Measurements from ENCODE around the gene GFPT2. TPM values are rescaled to one million over a fixed set of nuclear protein-coding genes. Genes with fewer than 3 reads are reported as not detected.

Gene GFPT2
- total and polyA plus RNA-seq, 2 experiments from 2014 or later: 45.2 to 75.3 TPM

- no peaks in the 10 kb centered on the region for H3K27me3 ChIP-seq (replicated peaks; ENCODE audit: insufficient read depth)
- H3K4me2 ChIP-seq (ENCODE audit: unreplicated experiment): no peak overlapping the region
- in situ Hi-C loops (cut with MboI): no loop called here
- DNase-seq: no peak
- TF ChIP-seq EZH2 (IDR thresholded peaks at IDR 0.05; ENCODE audit: insufficient read depth, poor library complexity, severe bottlenecking) (no peak), EZH2phosphoT487 (IDR thresholded peaks at IDR 0.05; ENCODE audit: insufficient read depth, low read depth) (no peak)
- H3K4me1 ChIP-seq (ENCODE audit: insufficient read depth): no peaks in the 10 kb centered on the region
- WGBS, 2 experiments (ENCODE audit: low coverage in 1 of 2, low lambda C conversion rate in 2 of 2, missing lambda C conversion rate in 2 of 2): 65 to 75% methylated on average over 7 to 8 of the region's 8 CpGs
- H4K20me1 ChIP-seq (ENCODE audit: insufficient read depth): no peaks in the 10 kb centered on the region
- H3K9me2 ChIP-seq (ENCODE audit: insufficient read depth): no peaks in the 10 kb centered on the region
- no peaks in the 10 kb centered on the region for H3K79me2 ChIP-seq (ENCODE audit: insufficient read depth)
- no peak overlapping the region for H3K27ac ChIP-seq
- no peak overlapping the region for H2AFZ ChIP-seq
- H3K36me3 ChIP-seq (ENCODE audit: low read depth): no peaks in the 10 kb centered on the region
- no peak overlapping the region for H3K4me3 ChIP-seq
- no peak overlapping the region for H3K9ac ChIP-seq
- H3F3A ChIP-seq (ENCODE audit: insufficient read depth): no peaks in the 10 kb centered on the region
- H3K9me3 ChIP-seq (ENCODE audit: low read depth): no peaks in the 10 kb centered on the region
These were observed 29.8 kb upstream of the GFPT2 start for GRCh38 chr5:180382926-180383325.

- H3K79me2 ChIP-seq (ENCODE audit: insufficient read depth): no peaks in the 10 kb centered on the region
- H3K9me2 ChIP-seq (ENCODE audit: insufficient read depth): no peaks in the 10 kb centered on the region
- no peak overlapping the region for H3K4me2 ChIP-seq (ENCODE audit: unreplicated experiment)
- DNase-seq: no peak
- H3K9ac ChIP-seq: no peak overlapping the region
- H3F3A ChIP-seq (ENCODE audit: insufficient read depth): no peaks in the 10 kb centered on the region
- no peaks in the 10 kb centered on the region for H3K4me1 ChIP-seq (ENCODE audit: insufficient read depth)
- no peak overlapping the region for H2AFZ ChIP-seq
- 63 to 72% methylated on average over 13 of the region's 13 CpGs for WGBS, 2 experiments (ENCODE audit: low coverage in 1 of 2, low lambda C conversion rate in 2 of 2, missing lambda C conversion rate in 2 of 2)
- H4K20me1 ChIP-seq (ENCODE audit: insufficient read depth): no peaks in the 10 kb centered on the region
- no peak overlapping the region for H3K4me3 ChIP-seq
- no peak overlapping the region for H3K27ac ChIP-seq
- H3K36me3 ChIP-seq (ENCODE audit: low read depth): no peaks in the 10 kb centered on the region
- in situ Hi-C loops (cut with MboI): no loop called here
- TF ChIP-seq EZH2phosphoT487 (IDR thresholded peaks at IDR 0.05; ENCODE audit: insufficient read depth, low read depth) (no peak), EZH2 (IDR thresholded peaks at IDR 0.05; ENCODE audit: insufficient read depth, poor library complexity, severe bottlenecking) (no peak)
- no peaks in the 10 kb centered on the region for H3K9me3 ChIP-seq (ENCODE audit: low read depth)
- 0 out of 2 replicates have a peak, but pooled peaks cover 6% of the 10 kb centered on the region for H3K27me3 ChIP-seq (replicated peaks; ENCODE audit: insufficient read depth)
These were observed 28.8 kb upstream of the GFPT2 start for GRCh38 chr5:180381851-180382480.

- Histone ChIP-seq H4K20me1 (ENCODE audit: insufficient read depth) (no peaks in the 10 kb centered on the region), H3K27ac (no peak overlapping the region), H3K27me3 (replicated peaks; ENCODE audit: insufficient read depth) (0 out of 2 replicates have a peak, but pooled peaks cover 7% of the 10 kb centered on the region), H2AFZ (no peak overlapping the region), H3K9me2 (ENCODE audit: insufficient read depth) (no peaks in the 10 kb centered on the region), H3K79me2 (ENCODE audit: insufficient read depth) (no peaks in the 10 kb centered on the region), H3F3A (ENCODE audit: insufficient read depth) (no peaks in the 10 kb centered on the region), H3K9ac (no peak overlapping the region), H3K9me3 (ENCODE audit: low read depth) (no peaks in the 10 kb centered on the region), H3K4me2 (ENCODE audit: unreplicated experiment) (no peak overlapping the region), H3K4me3 (no peak overlapping the region), H3K4me1 (ENCODE audit: insufficient read depth) (no peaks in the 10 kb centered on the region), H3K36me3 (ENCODE audit: low read depth) (no peaks in the 10 kb centered on the region)
- in situ Hi-C loops (cut with MboI): no loop called here
- no peak for DNase-seq
- WGBS, 2 experiments (ENCODE audit: low coverage in 1 of 2, low lambda C conversion rate in 2 of 2, missing lambda C conversion rate in 2 of 2): 30 to 41% methylated on average over 4 of the region's 4 CpGs
- TF ChIP-seq EZH2 (IDR thresholded peaks at IDR 0.05; ENCODE audit: insufficient read depth, poor library complexity, severe bottlenecking): no peak
- TF ChIP-seq EZH2phosphoT487 (IDR thresholded peaks at IDR 0.05; ENCODE audit: insufficient read depth, low read depth): no peak
These were observed 28.3 kb upstream of the GFPT2 start for GRCh38 chr5:180381428-180381827.

GRCh38 chr5:180380856-180381255 lies 27.7 kb upstream of the GFPT2 start:
- in situ Hi-C loops (cut with MboI): no loop called here
- H3K27me3 ChIP-seq (replicated peaks; ENCODE audit: insufficient read depth): 0 out of 2 replicates have a peak, but pooled peaks cover 7% of the 10 kb centered on the region
- H3K4me2 ChIP-seq (ENCODE audit: unreplicated experiment): no peak overlapping the region
- H3K9me3 ChIP-seq (ENCODE audit: low read depth): no peaks in the 10 kb centered on the region
- H3K4me1 ChIP-seq (ENCODE audit: insufficient read depth): no peaks in the 10 kb centered on the region
- no peak overlapping the region for H3K9ac ChIP-seq
- H3K9me2 ChIP-seq (ENCODE audit: insufficient read depth): no peaks in the 10 kb centered on the region
- WGBS, 2 experiments (ENCODE audit: low coverage in 1 of 2, low lambda C conversion rate in 2 of 2, missing lambda C conversion rate in 2 of 2): 28 to 29% methylated on average over 15 of the region's 15 CpGs
- no peak overlapping the region for H2AFZ ChIP-seq
- H3K79me2 ChIP-seq (ENCODE audit: insufficient read depth): no peaks in the 10 kb centered on the region
- H3K27ac ChIP-seq: no peak overlapping the region
- H3F3A ChIP-seq (ENCODE audit: insufficient read depth): no peaks in the 10 kb centered on the region
- H3K4me3 ChIP-seq: no peak overlapping the region
- peak; percentile 10 for DNase-seq
- H4K20me1 ChIP-seq (ENCODE audit: insufficient read depth): no peaks in the 10 kb centered on the region
- no peaks in the 10 kb centered on the region for H3K36me3 ChIP-seq (ENCODE audit: low read depth)
- no peak for TF ChIP-seq EZH2 (IDR thresholded peaks at IDR 0.05; ENCODE audit: insufficient read depth, poor library complexity, severe bottlenecking)
- TF ChIP-seq EZH2phosphoT487 (IDR thresholded peaks at IDR 0.05; ENCODE audit: insufficient read depth, low read depth): no peak
